HepG2 (cell line): ENCODE data around the gene MTMR1. TPM values are rescaled to one million over a fixed set of nuclear protein-coding genes. Genes with fewer than 3 reads are reported as not detected.

Experiments used
- ATAC-seq: fragments of 200-7000 bp; cut with Tn5 transposase; 3 replicates; pipeline ENCODE4 v1.9.1; 2020; ENCODE audit warnings: mild to moderate bottlenecking, moderate library complexity
- BruUV-seq: library from RNA; stranded (reverse); fragments of 400-500 nt; replicated peaks from 2 replicates; lab custom pipeline; 2021; lab: Mats Ljungman, UMichigan
- CTCF ChIA-PET: fragments of 300-600 bp; formaldehyde crosslinking; extraction: SDS; loops from one replicate; lab custom pipeline; 2021; ENCODE audit warnings: low total read pairs, inconsistent platforms, low intra/inter-chr PET ratio; lab: Yijun Ruan, JAX
- POLR2A ChIA-PET: fragments of 350-600 bp; sonication (Branson Sonifier 250); formaldehyde crosslinking; loops from one replicate; lab custom pipeline; 2020; ENCODE audit warnings: antibody characterized with exemption, inconsistent platforms; lab: Yijun Ruan, JAX
- DNase-seq: peaks from one replicate; pipeline ENCODE4 v3.0.0-alpha.2; 2015; ENCODE audit warnings: low spot score
- FAIRE-seq: peaks from 3 replicates; lab custom pipeline; 2011; peaks lifted over from hg19 to GRCh38; lab: Jason Lieb, UNC
- H2AFZ ChIP-seq: one replicate; pipeline ENCODE4 v1.6.1; 2011; ENCODE audit warnings: low read length, inconsistent platforms
- H3K27ac ChIP-seq: fragments of 300-600 bp; 3 replicates; pipeline ENCODE4 v1.8.0; 2011; ENCODE audit warnings: mixed run types, mild to moderate bottlenecking, mixed read lengths, low read length, inconsistent platforms; ENCODE audit not compliant: insufficient read depth; ENCODE audit errors: extremely low read length
- H3K27me3 ChIP-seq, 2 experiments: fragments of 200-600 bp in 1 of 2; 2 replicates in 1 of 2; 3 replicates in 1 of 2; pipeline versions ENCODE4 v1.6.0 to v1.8.0; 2011; ENCODE audit warnings: low read length in 2 of 2, mild to moderate bottlenecking in 2 of 2, moderate library complexity in 2 of 2, inconsistent platforms in 1 of 2; ENCODE audit not compliant: insufficient read depth in 2 of 2, control insufficient read depth in 1 of 2
- H3K36me3 ChIP-seq, 2 experiments: fragments of 200-600 bp in 1 of 2; replicated peaks in 1 of 2; 2 replicates in 1 of 2; 3 replicates in 1 of 2; pipeline versions ENCODE4 v1.5.1 to v1.8.0; 2011; ENCODE audit warnings: low read length in 2 of 2, inconsistent platforms in 1 of 2; ENCODE audit not compliant: insufficient read depth in 2 of 2, control insufficient read depth in 1 of 2
- H3K4me1 ChIP-seq: 2 replicates; pipeline ENCODE4 v1.5.1; 2012; ENCODE audit warnings: low read length, inconsistent platforms; ENCODE audit not compliant: insufficient read depth
- H3K4me2 ChIP-seq: 2 replicates; pipeline ENCODE4 v1.6.0; 2011; ENCODE audit warnings: low read depth, low read length, inconsistent platforms
- H3K4me3 ChIP-seq, 3 experiments: fragments of 200-600 bp in 1 of 3; sonication (generic), shearing (Covaris generic) in 1 of 3; replicated peaks in 1 of 3; 2 replicates each; pipeline ENCODE4 v1.5.1; 2011 to 2016; ENCODE audit warnings: low read length in 3 of 3, inconsistent platforms in 2 of 3, low read depth in 2 of 3, mild to moderate bottlenecking in 2 of 3, control low read depth in 1 of 3, mixed read lengths in 1 of 3; ENCODE audit not compliant: insufficient read depth in 1 of 3
- H3K79me2 ChIP-seq: one replicate; pipeline ENCODE4 v1.6.1; 2011; ENCODE audit warnings: low read length, inconsistent platforms; ENCODE audit not compliant: insufficient read depth
- H3K9ac ChIP-seq: 2 replicates; pipeline ENCODE4 v1.6.0; 2011; ENCODE audit warnings: mild to moderate bottlenecking, low read depth, low read length, inconsistent platforms; ENCODE audit not compliant: insufficient read depth
- H3K9me3 ChIP-seq: 2 replicates; pipeline ENCODE4 v1.5.1; 2012; ENCODE audit warnings: mild to moderate bottlenecking, low read length
- H4K20me1 ChIP-seq: 2 replicates; pipeline ENCODE4 v1.6.0; 2011; ENCODE audit warnings: inconsistent platforms, mild to moderate bottlenecking, low read length, moderate library complexity; ENCODE audit not compliant: insufficient read depth
- BORCS8-MEF2B ChIP-seq: sonication (generic); formaldehyde crosslinking; IDR thresholded peaks from 2 replicates; pipeline ENCODE4 v1.8.0; 2022; ENCODE audit warnings: mild to moderate bottlenecking, missing genetic modification reagents
- HMGXB4 ChIP-seq, 2 experiments: sonication (generic) in 1 of 2; formaldehyde crosslinking in 1 of 2; IDR thresholded peaks; 2 replicates each; pipeline versions ENCODE4 v1.4.0 to v1.6.1; 2018 to 2020; ENCODE audit warnings: missing genetic modification reagents in 2 of 2, borderline replicate concordance in 1 of 2, low read depth in 1 of 2, mild to moderate bottlenecking in 1 of 2, missing biosample characterization in 1 of 2
- KLF16 ChIP-seq, 2 experiments: sonication (generic) in 1 of 2; formaldehyde crosslinking in 1 of 2; IDR thresholded peaks; 2 replicates each; pipeline versions ENCODE4 v1.6.1 to v1.8.0; 2016 to 2023; ENCODE audit warnings: missing genetic modification reagents in 2 of 2, missing compliant biosample characterization in 1 of 2
- NAIF1 ChIP-seq: sonication (generic); formaldehyde crosslinking; IDR thresholded peaks from 2 replicates; pipeline ENCODE4 v1.5.0; 2020; ENCODE audit warnings: mild to moderate bottlenecking, missing genetic modification reagents, borderline replicate concordance
- RAD21 ChIP-seq: fragments of 450-650 bp; formaldehyde crosslinking; IDR thresholded peaks from 2 replicates; pipeline ENCODE4 v1.5.0; 2020; ENCODE audit warnings: mild to moderate bottlenecking
- SNAPC4 ChIP-seq: sonication (generic); formaldehyde crosslinking; IDR thresholded peaks from 2 replicates; pipeline ENCODE4 v1.4.0; 2020; ENCODE audit warnings: mild to moderate bottlenecking, missing genetic modification reagents
- STAG1 ChIP-seq: sonication (generic); formaldehyde crosslinking; IDR thresholded peaks from 2 replicates; pipeline ENCODE4 v1.4.0; 2020; ENCODE audit warnings: missing genetic modification reagents
- ZFP36L2 ChIP-seq: sonication (generic); formaldehyde crosslinking; IDR thresholded peaks from 2 replicates; pipeline ENCODE4 v1.4.0; 2020; ENCODE audit warnings: missing genetic modification reagents
- ZNF225 ChIP-seq: sonication (generic); formaldehyde crosslinking; IDR thresholded peaks from 2 replicates; pipeline ENCODE4 v1.4.0; 2020; ENCODE audit warnings: mild to moderate bottlenecking, missing genetic modification reagents
- WGBS: methylation state at CpG from one replicate; pipeline ENCODE4 v1.1.6; 2017; ENCODE audit warnings: low lambda C conversion rate; 5-methylcytosine and 5-hydroxymethylcytosine counted together
- in situ Hi-C: cut with HindIII; loops from 2 replicates; pipeline ENCODE4 v1.10.0; 2017; ENCODE audit warnings: low pct_unique_long_range_greater_than_20kb; ENCODE audit not compliant: extremely low pct_ligation_motif_present
- intact Hi-C: fragments of 100-400 bp; cut with micrococcal nuclease; formaldehyde crosslinking; loops from one replicate; pipeline ENCODE4 v1.10.0; 2022; ENCODE audit not compliant: unreplicated experiment
- polyA plus RNA-seq, 8 experiments: library from polyadenylated mRNA; depleted of rRNA in 3 of 8; stranded (reverse) in 7 of 8; unstranded in 1 of 8; fragments of >200 nt; fragmentation: Illumina TruSeq in 4 of 8; extraction: Trizol in 4 of 8; gene quantifications; 2 replicates each; pipeline versions ENCODE4 v1.2.1 to v1.2.3, GENCODE V29; 2011 to 2016; ENCODE audit warnings: low read depth in 4 of 8, missing spikeins in 1 of 8, mixed read lengths in 1 of 8; ENCODE audit not compliant: insufficient read depth in 1 of 8
- total RNA-seq, 5 experiments: library from RNA; depleted of rRNA; stranded (reverse); fragments of >200 nt; fragmentation: Illumina TruSeq; extraction: Trizol; gene quantifications; 2 replicates each; pipeline ENCODE4 v1.2.3, GENCODE V29; 2016; ENCODE audit warnings: low read depth in 1 of 5
- TF ChIP-seq, protein P1 (sequence below): IDR thresholded peaks from 2 replicates; pipeline ENCODE4 v1.6.1; 2016; ENCODE audit warnings: missing genetic modification reagents, missing compliant biosample characterization
- TF ChIP-seq, protein P2 (sequence below): sonication (generic); formaldehyde crosslinking; IDR thresholded peaks from 2 replicates; pipeline ENCODE4 v1.8.0; 2022; ENCODE audit warnings: mild to moderate bottlenecking, missing genetic modification reagents

The MTMR1 gene
- total and polyA plus RNA-seq, 2 of the 13 experiments (the other 11 are each of a cell fraction or from before 2014, with no cell fraction given), result 8.9 to 11.1 TPM

DNA sequence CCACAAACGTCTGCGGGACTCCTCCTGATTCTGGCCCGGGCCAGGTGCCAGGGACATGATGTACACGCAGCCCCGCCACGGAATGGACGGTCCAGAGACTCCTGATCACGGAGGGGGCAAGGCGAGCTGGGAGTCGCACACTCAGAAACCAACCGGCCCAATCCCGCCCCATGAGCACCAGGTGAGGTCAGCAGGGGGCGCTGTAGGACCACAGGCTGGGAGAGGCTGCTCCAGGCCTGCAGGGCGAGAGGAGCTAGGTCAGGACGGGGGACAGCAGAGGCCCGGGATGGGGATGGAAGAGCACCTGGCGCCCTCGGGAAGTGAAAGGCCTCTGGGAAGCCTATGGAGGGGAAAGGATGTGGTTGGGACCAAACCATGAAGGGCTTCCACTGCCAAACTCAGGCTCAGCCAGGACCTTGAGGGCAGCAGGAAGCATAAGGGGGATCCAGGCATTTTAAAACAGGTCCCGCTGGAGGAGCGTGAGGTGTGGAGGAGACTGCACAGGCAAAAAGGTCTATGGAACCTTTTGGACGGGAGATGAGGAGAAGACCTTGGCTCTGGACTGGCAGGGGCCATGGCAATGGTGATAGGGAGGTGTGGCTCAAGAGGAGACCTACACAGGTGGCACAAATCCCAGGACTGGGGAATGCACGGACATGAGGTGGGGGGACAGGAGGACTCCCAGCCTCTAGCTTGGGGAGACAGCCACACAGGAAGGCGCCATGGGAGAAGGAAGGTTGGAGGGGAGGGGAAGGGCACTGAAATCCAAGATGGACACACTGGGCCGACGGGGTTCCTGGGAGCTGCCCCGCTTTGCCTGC, 79.2 kb downstream of the MTMR1 start (continued):
- TF ChIP-seq HMGXB4 (CRISPR knock-in tag; IDR thresholded peaks at IDR 0.05; ENCODE audit: borderline replicate concordance in 1 of 2, low read depth in 1 of 2), result peak in 1 of 2 experiments; percentile 26; a peak in 1 of 4 replicates
- TF ChIP-seq RAD21 (CRISPR knock-in tag), result peak; percentile 89

DNA sequence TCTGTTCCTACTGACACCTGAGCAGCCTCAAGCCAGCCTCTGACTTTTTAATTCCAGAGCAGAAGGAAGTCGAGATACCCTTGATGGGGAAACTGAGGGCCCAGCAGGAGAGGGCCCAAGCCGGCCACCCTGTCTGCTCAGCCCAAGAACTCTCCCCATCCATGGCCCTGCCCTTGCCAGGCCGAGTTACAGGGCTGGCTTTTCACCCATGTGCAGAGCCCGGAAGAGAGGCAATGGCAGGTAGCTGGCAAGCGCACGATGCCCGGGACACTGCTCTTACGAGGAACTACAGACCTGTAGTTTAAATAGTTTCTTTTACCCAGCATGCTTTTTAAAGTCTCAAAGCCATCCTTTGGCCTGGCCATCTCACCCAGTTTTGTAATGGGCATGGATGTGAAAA, 79.9 kb downstream of the MTMR1 start:
- intact Hi-C loops (loop anchor here (5.0 kb wide), 1 partner anchor 229 kb away; no protein-coding TSS in a partner anchor), in situ Hi-C loops (loop anchor here (5.0 to 10.0 kb wide), 2 partner anchors 232 to 309 kb away; no protein-coding TSS in a partner anchor)
- no peak overlapping the region for H3K9ac ChIP-seq
- CTCF ChIA-PET, result no interaction called here
- no peaks in the 10 kb centered on the region for H3K27me3 ChIP-seq
- H3K36me3 ChIP-seq, result no peaks in the 10 kb centered on the region
- no peak overlapping the region for H3K4me3 ChIP-seq
- BruUV-seq, result no TSS peak
- no CpG with 5 or more reads among the region's 8 CpGs for WGBS
- no peaks in the 10 kb centered on the region for H4K20me1 ChIP-seq
- no peak for ATAC-seq
- H3K9me3 ChIP-seq, result no peaks in the 10 kb centered on the region
- DNase-seq, result no peak
- no peaks in the 10 kb centered on the region for H3K79me2 ChIP-seq
- POLR2A ChIA-PET, result no interaction called here
- H3K27ac ChIP-seq, result no peak overlapping the region
- no peak overlapping the region for H2AFZ ChIP-seq
- no peak overlapping the region for H3K4me2 ChIP-seq
- H3K4me1 ChIP-seq, result no peaks in the 10 kb centered on the region
- no peak for FAIRE-seq
- TF ChIP-seq, protein P1, sequence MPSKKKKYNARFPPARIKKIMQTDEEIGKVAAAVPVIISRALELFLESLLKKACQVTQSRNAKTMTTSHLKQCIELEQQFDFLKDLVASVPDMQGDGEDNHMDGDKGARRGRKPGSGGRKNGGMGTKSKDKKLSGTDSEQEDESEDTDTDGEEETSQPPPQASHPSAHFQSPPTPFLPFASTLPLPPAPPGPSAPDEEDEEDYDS, result no peak
- TF ChIP-seq, protein P2, sequence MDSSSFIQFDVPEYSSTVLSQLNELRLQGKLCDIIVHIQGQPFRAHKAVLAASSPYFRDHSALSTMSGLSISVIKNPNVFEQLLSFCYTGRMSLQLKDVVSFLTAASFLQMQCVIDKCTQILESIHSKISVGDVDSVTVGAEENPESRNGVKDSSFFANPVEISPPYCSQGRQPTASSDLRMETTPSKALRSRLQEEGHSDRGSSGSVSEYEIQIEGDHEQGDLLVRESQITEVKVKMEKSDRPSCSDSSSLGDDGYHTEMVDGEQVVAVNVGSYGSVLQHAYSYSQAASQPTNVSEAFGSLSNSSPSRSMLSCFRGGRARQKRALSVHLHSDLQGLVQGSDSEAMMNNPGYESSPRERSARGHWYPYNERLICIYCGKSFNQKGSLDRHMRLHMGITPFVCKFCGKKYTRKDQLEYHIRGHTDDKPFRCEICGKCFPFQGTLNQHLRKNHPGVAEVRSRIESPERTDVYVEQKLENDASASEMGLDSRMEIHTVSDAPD (CRISPR knock-in tag), result no peak
- no peak for TF ChIP-seq SNAPC4 (CRISPR knock-in tag)
- no peak for TF ChIP-seq NAIF1
- no peak for TF ChIP-seq ZNF225 (CRISPR knock-in tag)
- TF ChIP-seq KLF16 (CRISPR knock-in tag; IDR thresholded peaks at IDR 0.05), result no peak
- no peak for TF ChIP-seq STAG1 (CRISPR knock-in tag)
- TF ChIP-seq ZFP36L2 (CRISPR knock-in tag), result no peak
- no peak for TF ChIP-seq BORCS8-MEF2B (CRISPR knock-in tag)
